ENCODE measurements around the gene HUNK.
"Not testable (repeated sequence)": the region's sequence is repeated elsewhere in the genome, so short reads cannot be mapped to it uniquely, and the experiment has no call there.

Gene HUNK

GRCh38 chr21:31847761-31848160 is 25.1 kb upstream of the HUNK start:
- Histone ChIP-seq H3K27me3 (ENCODE audit: control insufficient read depth in 2 of 2, insufficient read depth in 2 of 2, low read length in 2 of 2) (no peaks in the 10 kb centered on the region), H3K36me3 (ENCODE audit: control insufficient read depth in 2 of 2, insufficient read depth in 2 of 2, low read length in 2 of 2) (no peaks in the 10 kb centered on the region), H3K4me1 (ENCODE audit: control insufficient read depth in 2 of 2, insufficient read depth in 2 of 2, low read length in 2 of 2) (no peaks in the 10 kb centered on the region), H3K9me3 (ENCODE audit: control insufficient read depth in 2 of 2, low read length in 2 of 2) (no peaks in the 10 kb centered on the region), H3K4me3 (ENCODE audit: low read length in 2 of 2) (no peak overlapping the region), H3K27ac (ENCODE audit: low read depth in 2 of 2, low read length in 2 of 2) (no peak overlapping the region), H3K9ac (ENCODE audit: low read depth in 1 of 2, low read length in 2 of 2) (no peak overlapping the region)

- Histone ChIP-seq H3K9me3 (ENCODE audit: control insufficient read depth in 2 of 2, low read length in 2 of 2) (no peaks in the 10 kb centered on the region), H3K4me1 (ENCODE audit: control insufficient read depth in 2 of 2, insufficient read depth in 2 of 2, low read length in 2 of 2) (no peaks in the 10 kb centered on the region), H3K27me3 (ENCODE audit: control insufficient read depth in 2 of 2, insufficient read depth in 2 of 2, low read length in 2 of 2) (no peaks in the 10 kb centered on the region), H3K4me3 (ENCODE audit: low read length in 2 of 2) (no peak overlapping the region), H3K36me3 (ENCODE audit: control insufficient read depth in 2 of 2, insufficient read depth in 2 of 2, low read length in 2 of 2) (no peaks in the 10 kb centered on the region), H3K9ac (ENCODE audit: low read depth in 1 of 2, low read length in 2 of 2) (no peak overlapping the region), H3K27ac (ENCODE audit: low read depth in 2 of 2, low read length in 2 of 2) (no peak overlapping the region)
These were observed 24.4 kb upstream of the HUNK start for GRCh38 chr21:31848326-31848985.

GRCh38 chr21:31850886-31851285 is 21.9 kb upstream of the HUNK start:
- no peaks in the 10 kb centered on the region for H3K4me1 ChIP-seq (ENCODE audit: control insufficient read depth in 2 of 2, insufficient read depth in 2 of 2, low read length in 2 of 2)

GRCh38 chr21:31855180-31855579 is 17.6 kb upstream of the HUNK start:
- H3K4me1 ChIP-seq (ENCODE audit: control insufficient read depth in 2 of 2, insufficient read depth in 2 of 2, low read length in 2 of 2): no peaks in the 10 kb centered on the region
- no peaks in the 10 kb centered on the region for H3K36me3 ChIP-seq (ENCODE audit: control insufficient read depth in 2 of 2, insufficient read depth in 2 of 2, low read length in 2 of 2)
- no peaks in the 10 kb centered on the region for H3K9me3 ChIP-seq (ENCODE audit: control insufficient read depth in 2 of 2, low read length in 2 of 2)
- H3K27me3 ChIP-seq (ENCODE audit: control insufficient read depth in 2 of 2, insufficient read depth in 2 of 2, low read length in 2 of 2): no peaks in the 10 kb centered on the region
- no peak overlapping the region for H3K4me3 ChIP-seq (ENCODE audit: low read length in 2 of 2)
- H3K27ac ChIP-seq (ENCODE audit: low read depth in 2 of 2, low read length in 2 of 2): no peak overlapping the region
- no peak overlapping the region for H3K9ac ChIP-seq (ENCODE audit: low read depth in 1 of 2, low read length in 2 of 2)

More at GRCh38 chr21:31850886-31851285, 21.9 kb upstream of the HUNK start:
- Histone ChIP-seq H3K27me3 (ENCODE audit: control insufficient read depth in 2 of 2, insufficient read depth in 2 of 2, low read length in 2 of 2) (no peaks in the 10 kb centered on the region), H3K9ac (ENCODE audit: low read depth in 1 of 2, low read length in 2 of 2) (no peak overlapping the region), H3K36me3 (ENCODE audit: control insufficient read depth in 2 of 2, insufficient read depth in 2 of 2, low read length in 2 of 2) (no peaks in the 10 kb centered on the region), H3K27ac (ENCODE audit: low read depth in 2 of 2, low read length in 2 of 2) (no peak overlapping the region), H3K9me3 (ENCODE audit: control insufficient read depth in 2 of 2, low read length in 2 of 2) (no peaks in the 10 kb centered on the region), H3K4me3 (ENCODE audit: low read length in 2 of 2) (no peak overlapping the region)

GRCh38 chr21:31857096-31857495 is 15.7 kb upstream of the HUNK start:
- H3K27ac ChIP-seq (ENCODE audit: low read depth in 2 of 2, low read length in 2 of 2): no peak overlapping the region
- no peak overlapping the region for H3K9ac ChIP-seq (ENCODE audit: low read depth in 1 of 2, low read length in 2 of 2)
- H3K36me3 ChIP-seq (ENCODE audit: control insufficient read depth in 2 of 2, insufficient read depth in 2 of 2, low read length in 2 of 2): no peaks in the 10 kb centered on the region
- H3K27me3 ChIP-seq (ENCODE audit: control insufficient read depth in 2 of 2, insufficient read depth in 2 of 2, low read length in 2 of 2): no peaks in the 10 kb centered on the region
- no peak overlapping the region for H3K4me3 ChIP-seq (ENCODE audit: low read length in 2 of 2)
- H3K4me1 ChIP-seq (ENCODE audit: control insufficient read depth in 2 of 2, insufficient read depth in 2 of 2, low read length in 2 of 2): no peaks in the 10 kb centered on the region
- no peaks in the 10 kb centered on the region for H3K9me3 ChIP-seq (ENCODE audit: control insufficient read depth in 2 of 2, low read length in 2 of 2)

GRCh38 chr21:31857631-31858030 is 15.2 kb upstream of the HUNK start:
- not testable (repeated sequence) for H3K36me3 ChIP-seq (ENCODE audit: control insufficient read depth in 2 of 2, insufficient read depth in 2 of 2, low read length in 2 of 2); H3K27me3 ChIP-seq (ENCODE audit: control insufficient read depth in 2 of 2, insufficient read depth in 2 of 2, low read length in 2 of 2); H3K4me3 ChIP-seq (ENCODE audit: low read length in 2 of 2); H3K9me3 ChIP-seq (ENCODE audit: control insufficient read depth in 2 of 2, low read length in 2 of 2); H3K27ac ChIP-seq (ENCODE audit: low read depth in 2 of 2, low read length in 2 of 2); H3K4me1 ChIP-seq (ENCODE audit: control insufficient read depth in 2 of 2, insufficient read depth in 2 of 2, low read length in 2 of 2); H3K9ac ChIP-seq (ENCODE audit: low read depth in 1 of 2, low read length in 2 of 2)

GRCh38 chr21:31860851-31861250 is 12.0 kb upstream of the HUNK start:
- Histone ChIP-seq H3K27ac (ENCODE audit: low read depth in 2 of 2, low read length in 2 of 2) (no peak overlapping the region), H3K9ac (ENCODE audit: low read depth in 1 of 2, low read length in 2 of 2) (no peak overlapping the region), H3K9me3 (ENCODE audit: control insufficient read depth in 2 of 2, low read length in 2 of 2) (no peaks in the 10 kb centered on the region), H3K4me3 (ENCODE audit: low read length in 2 of 2) (no peak overlapping the region), H3K27me3 (ENCODE audit: control insufficient read depth in 2 of 2, insufficient read depth in 2 of 2, low read length in 2 of 2) (no peaks in the 10 kb centered on the region), H3K4me1 (ENCODE audit: control insufficient read depth in 2 of 2, insufficient read depth in 2 of 2, low read length in 2 of 2) (no peaks in the 10 kb centered on the region), H3K36me3 (ENCODE audit: control insufficient read depth in 2 of 2, insufficient read depth in 2 of 2, low read length in 2 of 2) (no peaks in the 10 kb centered on the region)

GRCh38 chr21:31862078-31862477 is 10.7 kb upstream of the HUNK start:
- Histone ChIP-seq H3K4me1 (ENCODE audit: control insufficient read depth in 2 of 2, insufficient read depth in 2 of 2, low read length in 2 of 2) (peaks cover 0 to 3% of the 10 kb centered on the region in 2 donors), H3K9ac (ENCODE audit: low read depth in 1 of 2, low read length in 2 of 2) (no peak overlapping the region), H3K27me3 (ENCODE audit: control insufficient read depth in 2 of 2, insufficient read depth in 2 of 2, low read length in 2 of 2) (no peaks in the 10 kb centered on the region), H3K4me3 (ENCODE audit: low read length in 2 of 2) (no peak overlapping the region), H3K9me3 (ENCODE audit: control insufficient read depth in 2 of 2, low read length in 2 of 2) (no peaks in the 10 kb centered on the region), H3K27ac (ENCODE audit: low read depth in 2 of 2, low read length in 2 of 2) (no peak overlapping the region), H3K36me3 (ENCODE audit: control insufficient read depth in 2 of 2, insufficient read depth in 2 of 2, low read length in 2 of 2) (no peaks in the 10 kb centered on the region)

GRCh38 chr21:31865429-31865970 is 7.3 kb upstream of the HUNK start:
- Histone ChIP-seq H3K4me1 (ENCODE audit: control insufficient read depth in 2 of 2, insufficient read depth in 2 of 2, low read length in 2 of 2) (peaks cover 0 to 3% of the 10 kb centered on the region in 2 donors), H3K27me3 (ENCODE audit: control insufficient read depth in 2 of 2, insufficient read depth in 2 of 2, low read length in 2 of 2) (no peaks in the 10 kb centered on the region), H3K27ac (ENCODE audit: low read depth in 2 of 2, low read length in 2 of 2) (no peak overlapping the region), H3K4me3 (ENCODE audit: low read length in 2 of 2) (no peak overlapping the region), H3K36me3 (ENCODE audit: control insufficient read depth in 2 of 2, insufficient read depth in 2 of 2, low read length in 2 of 2) (no peaks in the 10 kb centered on the region), H3K9ac (ENCODE audit: low read depth in 1 of 2, low read length in 2 of 2) (no peak overlapping the region), H3K9me3 (ENCODE audit: control insufficient read depth in 2 of 2, low read length in 2 of 2) (no peaks in the 10 kb centered on the region)

- Histone ChIP-seq H3K27ac (ENCODE audit: low read depth in 2 of 2, low read length in 2 of 2) (no peak overlapping the region), H3K27me3 (ENCODE audit: control insufficient read depth in 2 of 2, insufficient read depth in 2 of 2, low read length in 2 of 2) (no peaks in the 10 kb centered on the region), H3K4me3 (ENCODE audit: low read length in 2 of 2) (no peak overlapping the region), H3K4me1 (ENCODE audit: control insufficient read depth in 2 of 2, insufficient read depth in 2 of 2, low read length in 2 of 2) (peaks cover 0 to 3% of the 10 kb centered on the region in 2 donors), H3K36me3 (ENCODE audit: control insufficient read depth in 2 of 2, insufficient read depth in 2 of 2, low read length in 2 of 2) (no peaks in the 10 kb centered on the region), H3K9me3 (ENCODE audit: control insufficient read depth in 2 of 2, low read length in 2 of 2) (no peaks in the 10 kb centered on the region), H3K9ac (ENCODE audit: low read depth in 1 of 2, low read length in 2 of 2) (no peak overlapping the region)
These were observed 6.7 kb upstream of the HUNK start for GRCh38 chr21:31866077-31866511.
